Stimulated activated effector memory CD8-positive, alpha-beta T cell treated with anti-CD3 and anti-CD28 coated beads, Interleukin-12 subunit alpha, Interleukin-12 subunit beta, amount 100 ng/mL, for 72 hours (primary cell): Measurements from ENCODE around the gene CHSY1.

ENCODE experiments used
- ATAC-seq: fragments of 150-1000 bp; cut with Tn5 transposase; 2 replicates; pipeline ENCODE4 v1.10.0; 2021
- DNase-seq, 2 donors: peaks; one replicate each; pipeline ENCODE4 v3.0.0; 2021 to 2022; ENCODE audit warnings: low spot score in 2 of 2
- H3K27ac Mint-ChIP-seq: one replicate; pipeline ENCODE4 v1.8.0; 2022; ENCODE audit warnings: mild to moderate bottlenecking, mixed read lengths
- H3K36me3 Mint-ChIP-seq: one replicate; pipeline ENCODE4 v1.8.0; 2022; ENCODE audit warnings: mild to moderate bottlenecking, mixed read lengths
- H3K4me1 Mint-ChIP-seq: one replicate; pipeline ENCODE4 v1.8.0; 2022; ENCODE audit warnings: mixed read lengths
- H3K4me3 Mint-ChIP-seq: one replicate; pipeline ENCODE4 v1.8.0; 2022; ENCODE audit warnings: mild to moderate bottlenecking, mixed read lengths
- H3K9me3 Mint-ChIP-seq: one replicate; pipeline ENCODE4 v1.8.0; 2022; ENCODE audit warnings: mixed read lengths

The CHSY1 gene

GRCh38 chr15:101213570-101213969 is 38.3 kb downstream of the CHSY1 start:
- no peak for DNase-seq
- peaks cover 90% of the 10 kb centered on the region for H3K4me1 Mint-ChIP-seq
- no peak overlapping the region for H3K27ac Mint-ChIP-seq
- no peak overlapping the region for H3K4me3 Mint-ChIP-seq
- no peak for ATAC-seq
- peaks cover 96% of the 10 kb centered on the region for H3K36me3 Mint-ChIP-seq
- no peaks in the 10 kb centered on the region for H3K9me3 Mint-ChIP-seq

GRCh38 chr15:101213147-101213546 is 38.7 kb downstream of the CHSY1 start:
- Mint-ChIP-seq H3K27ac (no peak overlapping the region), H3K9me3 (no peaks in the 10 kb centered on the region), H3K36me3 (peaks cover 96% of the 10 kb centered on the region), H3K4me1 (peaks cover 92% of the 10 kb centered on the region), H3K4me3 (no peak overlapping the region)
- no peak for DNase-seq
- no peak for ATAC-seq

- Mint-ChIP-seq H3K4me3 (no peak overlapping the region), H3K9me3 (no peaks in the 10 kb centered on the region), H3K27ac (peak overlapping the region; percentile 3), H3K4me1 (peaks cover 90% of the 10 kb centered on the region), H3K36me3 (peaks cover 96% of the 10 kb centered on the region)
- DNase-seq (no peak), ATAC-seq (peak; percentile 37)
Measured at GRCh38 chr15:101211897-101212296, 40.0 kb downstream of the CHSY1 start.

GRCh38 chr15:101210466-101210865 is 41.4 kb downstream of the CHSY1 start:
- no peak for ATAC-seq

GRCh38 chr15:101210058-101210457 is 41.8 kb downstream of the CHSY1 start:
- Mint-ChIP-seq H3K4me3 (peak overlapping the region; percentile 9), H3K36me3 (peaks cover 96% of the 10 kb centered on the region), H3K27ac (peak overlapping the region; percentile 99), H3K9me3 (no peaks in the 10 kb centered on the region), H3K4me1 (peaks cover 90% of the 10 kb centered on the region)
- no peak for ATAC-seq
- no peak for DNase-seq

More at GRCh38 chr15:101210466-101210865, 41.4 kb downstream of the CHSY1 start:
- Mint-ChIP-seq H3K4me3 (no peak overlapping the region), H3K27ac (no peak overlapping the region), H3K9me3 (no peaks in the 10 kb centered on the region), H3K36me3 (peaks cover 96% of the 10 kb centered on the region), H3K4me1 (peaks cover 90% of the 10 kb centered on the region)
- DNase-seq: no peak

- DNase-seq (no peak), ATAC-seq (no peak)
- peak overlapping the region; percentile 99 for H3K27ac Mint-ChIP-seq
- peaks cover 95% of the 10 kb centered on the region for H3K36me3 Mint-ChIP-seq
- peaks cover 91% of the 10 kb centered on the region for H3K4me1 Mint-ChIP-seq
- H3K9me3 Mint-ChIP-seq: no peaks in the 10 kb centered on the region
- peak overlapping the region; percentile 9 for H3K4me3 Mint-ChIP-seq
Measured at GRCh38 chr15:101209285-101209845, 42.5 kb downstream of the CHSY1 start.

GRCh38 chr15:101207867-101208288 is 44.0 kb downstream of the CHSY1 start:
- H3K36me3 Mint-ChIP-seq: peaks cover 94% of the 10 kb centered on the region
- ATAC-seq (no peak), DNase-seq (no peak)
- H3K4me1 Mint-ChIP-seq: peaks cover 91% of the 10 kb centered on the region
- H3K9me3 Mint-ChIP-seq: no peaks in the 10 kb centered on the region
- peak overlapping the region; percentile 99 for H3K27ac Mint-ChIP-seq
- H3K4me3 Mint-ChIP-seq: peak overlapping the region; percentile 76

- peak; percentile 96 for ATAC-seq
Measured at GRCh38 chr15:101206176-101206591, 45.7 kb downstream of the CHSY1 start.

GRCh38 chr15:101204739-101205535 is 46.9 kb downstream of the CHSY1 start:
- no peaks in the 10 kb centered on the region for H3K9me3 Mint-ChIP-seq

More at GRCh38 chr15:101206176-101206591, 45.7 kb downstream of the CHSY1 start:
- Mint-ChIP-seq H3K36me3 (peaks cover 89% of the 10 kb centered on the region), H3K4me3 (peak overlapping the region; percentile 76), H3K4me1 (peaks cover 92% of the 10 kb centered on the region), H3K27ac (peak overlapping the region; percentile 99), H3K9me3 (no peaks in the 10 kb centered on the region)
- peak; percentile 49 to 80 for DNase-seq

GRCh38 chr15:101203607-101204189 is 48.1 kb downstream of the CHSY1 start:
- peaks cover 92% of the 10 kb centered on the region for H3K4me1 Mint-ChIP-seq
- H3K36me3 Mint-ChIP-seq: peaks cover 88% of the 10 kb centered on the region
- H3K4me3 Mint-ChIP-seq: peak overlapping the region; percentile 76
- DNase-seq (no peak), ATAC-seq (no peak)
- no peaks in the 10 kb centered on the region for H3K9me3 Mint-ChIP-seq
- peak overlapping the region; percentile 99 for H3K27ac Mint-ChIP-seq

More at GRCh38 chr15:101204739-101205535, 46.9 kb downstream of the CHSY1 start:
- ATAC-seq: peak; percentile 36
- peaks cover 92% of the 10 kb centered on the region for H3K4me1 Mint-ChIP-seq
- peak overlapping the region; percentile 76 for H3K4me3 Mint-ChIP-seq
- H3K27ac Mint-ChIP-seq: peak overlapping the region; percentile 99
- DNase-seq: no peak
- H3K36me3 Mint-ChIP-seq: peaks cover 87% of the 10 kb centered on the region

GRCh38 chr15:101203029-101203573 is 48.7 kb downstream of the CHSY1 start:
- Mint-ChIP-seq H3K9me3 (no peaks in the 10 kb centered on the region), H3K4me1 (peaks cover 95% of the 10 kb centered on the region), H3K27ac (peak overlapping the region; percentile 99), H3K36me3 (peaks cover 82% of the 10 kb centered on the region), H3K4me3 (peak overlapping the region; percentile 76)
- DNase-seq (no peak), ATAC-seq (peak; percentile 23)

- peak overlapping the region; percentile 98 for H3K27ac Mint-ChIP-seq
- H3K4me3 Mint-ChIP-seq: peak overlapping the region; percentile 76
- H3K9me3 Mint-ChIP-seq: no peaks in the 10 kb centered on the region
- ATAC-seq (no peak), DNase-seq (no peak)
- H3K4me1 Mint-ChIP-seq: peaks cover 92% of the 10 kb centered on the region
- peaks cover 73% of the 10 kb centered on the region for H3K36me3 Mint-ChIP-seq
Measured at GRCh38 chr15:101201411-101202174, 50.3 kb downstream of the CHSY1 start.

- H3K4me3 Mint-ChIP-seq: peak overlapping the region; percentile 76
- H3K9me3 Mint-ChIP-seq: no peaks in the 10 kb centered on the region
- H3K36me3 Mint-ChIP-seq: peaks cover 72% of the 10 kb centered on the region
- peaks cover 78% of the 10 kb centered on the region for H3K4me1 Mint-ChIP-seq
- peak overlapping the region; percentile 98 for H3K27ac Mint-ChIP-seq
- ATAC-seq (no peak), DNase-seq (no peak)
Measured at GRCh38 chr15:101200181-101200580, 51.7 kb downstream of the CHSY1 start.

GRCh38 chr15:101198800-101199199 is 53.0 kb downstream of the CHSY1 start:
- ATAC-seq (no peak), DNase-seq (no peak)
- H3K4me3 Mint-ChIP-seq: peak overlapping the region; percentile 76
- H3K27ac Mint-ChIP-seq: peak overlapping the region; percentile 98
- H3K9me3 Mint-ChIP-seq: no peaks in the 10 kb centered on the region
- peaks cover 72% of the 10 kb centered on the region for H3K36me3 Mint-ChIP-seq
- H3K4me1 Mint-ChIP-seq: peaks cover 78% of the 10 kb centered on the region
